ENCODE data around the gene PRR3.

- no peak for TF ChIP-seq POLR2AphosphoS5 (IDR thresholded peaks at IDR 0.05; ENCODE audit: borderline replicate concordance, low read depth, low read length)
- no peak for TF ChIP-seq EZH2 (IDR thresholded peaks at IDR 0.05)
- TF ChIP-seq FOXP2 (optimal IDR thresholded peaks at IDR 0.05; ENCODE audit: control extremely low read depth, extremely low read length, insufficient read depth) = no peak
Observed at GRCh38 chr6:30515106-30515505, 42.0 kb upstream of the PRR3 start.
